HCT116 (cell line): ENCODE data around the gene HOXD8. TPM values are rescaled to one million over a fixed set of nuclear protein-coding genes. Genes with fewer than 3 reads are reported as not detected.

Experiments
- ATAC-seq: fragments of 200-7000 bp; cut with Tn5 transposase; 2 replicates; pipeline ENCODE4 v1.9.1; 2020; ENCODE audit warnings: mild to moderate bottlenecking, moderate library complexity
- BruUV-seq: library from RNA; stranded (reverse); fragments of 400-500 nt; replicated peaks from 2 replicates; lab custom pipeline; 2021; lab: Mats Ljungman, UMichigan
- CTCF ChIA-PET: fragments of 300-600 bp; sonication (Branson Sonifier 250); formaldehyde crosslinking; loops from one replicate; lab custom pipeline; 2021; ENCODE audit warnings: antibody characterized with exemption; lab: Charles Lee
- POLR2A ChIA-PET: fragments of 300-600, 350-600 bp; sonication (Branson Sonifier 250); formaldehyde crosslinking; loops from one replicate; lab custom pipeline; 2021; ENCODE audit warnings: antibody characterized with exemption; lab: Charles Lee
- RAD21 ChIA-PET, 2 experiments: fragments of 300-600 bp; sonication (Branson Sonifier 250); formaldehyde crosslinking; loops; one replicate each; lab custom pipeline; 2023; ENCODE audit warnings: low total read pairs in 2 of 2; ENCODE audit not compliant: uncharacterized antibody in 2 of 2, unreplicated experiment in 2 of 2, low non-redundant PET in 1 of 2; lab: Charles Lee
- DNase-seq: peaks from one replicate; pipeline ENCODE4 v3.0.0-alpha.2; 2010; ENCODE audit warnings: low read depth, low spot score
- H2AFZ ChIP-seq: fragments of 200-600 bp; shearing (Covaris generic), sonication (generic); 2 replicates; pipeline ENCODE4 v1.6.1; 2017; ENCODE audit warnings: low read depth, mixed run types, mixed read lengths, antibody characterized with exemption, low read length; ENCODE audit not compliant: poor library complexity, severe bottlenecking
- H3K27ac ChIP-seq: 2 replicates; pipeline ENCODE4 v1.5.1; 2012; ENCODE audit warnings: low read depth, low read length
- H3K27me3 ChIP-seq: fragments of 200-600 bp; sonication (generic); 2 replicates; pipeline ENCODE4 v1.6.1; 2016; ENCODE audit warnings: mixed run types, low read length, mixed read lengths; ENCODE audit not compliant: insufficient read depth
- H3K36me3 ChIP-seq, 2 experiments: fragments of 200-500 bp in 1 of 2; fragments of 200-600 bp in 1 of 2; sonication (Bioruptor generic) in 1 of 2; sonication (generic) in 1 of 2; 2 replicates each; pipeline versions ENCODE4 v1.5.1 to v1.6.1; 2014 to 2016; ENCODE audit warnings: low read length in 2 of 2, inconsistent platforms in 1 of 2, mixed read lengths in 1 of 2, mixed run types in 1 of 2; ENCODE audit not compliant: insufficient read depth in 2 of 2, control insufficient read depth in 1 of 2
- H3K4me1 ChIP-seq, 2 experiments: fragments of 200-600 bp in 1 of 2; sonication (generic) in 1 of 2; 2 replicates each; pipeline versions ENCODE4 v1.5.1 to v1.6.1; 2012 to 2017; ENCODE audit warnings: low read length in 2 of 2, inconsistent platforms in 1 of 2, mild to moderate bottlenecking in 1 of 2, mixed read lengths in 1 of 2, mixed run types in 1 of 2, moderate library complexity in 1 of 2; ENCODE audit not compliant: insufficient read depth in 2 of 2, control insufficient read depth in 1 of 2
- H3K4me2 ChIP-seq: fragments of 200-600 bp; sonication (generic); 2 replicates; pipeline ENCODE4 v1.6.1; 2017; ENCODE audit warnings: mixed run types, low read length, mixed read lengths
- H3K4me3 ChIP-seq, 2 experiments: fragments of 200-600 bp in 1 of 2; sonication (generic) in 1 of 2; replicated peaks in 1 of 2; 2 replicates each; pipeline ENCODE4 v1.5.1; 2011 to 2016; ENCODE audit warnings: low read length in 2 of 2, control low read depth in 1 of 2, low read depth in 1 of 2, mild to moderate bottlenecking in 1 of 2, mixed read lengths in 1 of 2, mixed run types in 1 of 2
- H3K79me2 ChIP-seq: fragments of 200-600 bp; sonication (generic); 2 replicates; pipeline ENCODE4 v1.6.1; 2017; ENCODE audit warnings: mild to moderate bottlenecking, mixed run types, low read length, moderate library complexity, mixed read lengths; ENCODE audit not compliant: insufficient read depth
- H3K9ac ChIP-seq: fragments of 200-600 bp; sonication (generic); 2 replicates; pipeline ENCODE4 v1.6.1; 2016; ENCODE audit warnings: low read length, mixed read lengths
- H3K9me2 ChIP-seq: fragments of 200-600 bp; sonication (generic), shearing (Covaris generic); 2 replicates; pipeline ENCODE4 v1.6.1; 2017; ENCODE audit warnings: mixed run types, mild to moderate bottlenecking, moderate library complexity; ENCODE audit not compliant: insufficient read depth
- H3K9me3 ChIP-seq, 2 experiments: fragments of 200-500 bp in 1 of 2; fragments of 200-600 bp in 1 of 2; sonication (Bioruptor generic) in 1 of 2; sonication (generic) in 1 of 2; 2 replicates each; pipeline ENCODE4 v1.6.1; 2014 to 2017; ENCODE audit warnings: low read length in 2 of 2, mixed read lengths in 2 of 2, inconsistent platforms in 1 of 2, low read depth in 1 of 2, mild to moderate bottlenecking in 1 of 2, mixed run types in 1 of 2, moderate library complexity in 1 of 2; ENCODE audit not compliant: control insufficient read depth in 1 of 2, insufficient read depth in 1 of 2
- H4K20me1 ChIP-seq: fragments of 200-600 bp; sonication (generic), shearing (Covaris generic); 2 replicates; pipeline ENCODE4 v1.6.1; 2017; ENCODE audit warnings: mixed run types, mild to moderate bottlenecking, moderate library complexity; ENCODE audit not compliant: insufficient read depth
- EZH2 ChIP-seq: fragments of 200-600 bp; sonication (generic); IDR thresholded peaks from 2 replicates; pipeline ENCODE4 v1.6.1; 2017; ENCODE audit warnings: antibody characterized with exemption, mixed run types
- EZH2phosphoT487 ChIP-seq: fragments of 200-600 bp; IDR thresholded peaks from 2 replicates; pipeline ENCODE4 v1.6.1; 2018; ENCODE audit warnings: antibody characterized with exemption, borderline replicate concordance
- SIN3A ChIP-seq: IDR thresholded peaks from 2 replicates; pipeline ENCODE4 v1.6.1; 2012; ENCODE audit warnings: low read depth
- TCF7L2 ChIP-seq: IDR thresholded peaks from 2 replicates; pipeline ENCODE4 v1.7.0; 2011; ENCODE audit warnings: borderline replicate concordance, inconsistent platforms; ENCODE audit not compliant: insufficient read depth, insufficient read length; ENCODE audit errors: extremely low read depth
- YY1 ChIP-seq: IDR thresholded peaks from 2 replicates; pipeline ENCODE4 v1.6.1; 2011; ENCODE audit warnings: low read length, low read depth, moderate library complexity, mild to moderate bottlenecking; ENCODE audit not compliant: insufficient replicate concordance; ENCODE audit errors: extremely low read depth
- ZFX ChIP-seq: fragments of 450-650 bp; IDR thresholded peaks from 2 replicates; pipeline ENCODE4 v1.6.1; 2017
- intact Hi-C: fragments of 100-400 bp; cut with micrococcal nuclease; formaldehyde crosslinking; loops from 2 replicates; pipeline ENCODE4 v1.10.0; 2022
- total RNA-seq: library from RNA; stranded (reverse); gene quantifications from one replicate; pipeline ENCODE4 v1.2.1, GENCODE V29; 2021; ENCODE audit not compliant: unreplicated experiment
- TF ChIP-seq, protein P1 (sequence below): IDR thresholded peaks from 2 replicates; pipeline ENCODE4 v1.6.1; 2012
- TF ChIP-seq, protein P2 (sequence below): IDR thresholded peaks from 2 replicates; pipeline ENCODE4 v1.6.1; 2012; ENCODE audit warnings: low read depth
- TF ChIP-seq, protein P3 (sequence below): IDR thresholded peaks from 2 replicates; pipeline ENCODE4 v1.6.1; 2011; ENCODE audit warnings: mild to moderate bottlenecking, low read length, moderate library complexity; ENCODE audit not compliant: insufficient replicate concordance; ENCODE audit errors: extremely low read depth
- TF ChIP-seq, protein P4 (sequence below): IDR thresholded peaks from 2 replicates; pipeline ENCODE4 v1.6.1; 2012

HOXD8 gene
- total RNA-seq, 1 experiment from 2014 or later, result 6.0 TPM

DNA sequence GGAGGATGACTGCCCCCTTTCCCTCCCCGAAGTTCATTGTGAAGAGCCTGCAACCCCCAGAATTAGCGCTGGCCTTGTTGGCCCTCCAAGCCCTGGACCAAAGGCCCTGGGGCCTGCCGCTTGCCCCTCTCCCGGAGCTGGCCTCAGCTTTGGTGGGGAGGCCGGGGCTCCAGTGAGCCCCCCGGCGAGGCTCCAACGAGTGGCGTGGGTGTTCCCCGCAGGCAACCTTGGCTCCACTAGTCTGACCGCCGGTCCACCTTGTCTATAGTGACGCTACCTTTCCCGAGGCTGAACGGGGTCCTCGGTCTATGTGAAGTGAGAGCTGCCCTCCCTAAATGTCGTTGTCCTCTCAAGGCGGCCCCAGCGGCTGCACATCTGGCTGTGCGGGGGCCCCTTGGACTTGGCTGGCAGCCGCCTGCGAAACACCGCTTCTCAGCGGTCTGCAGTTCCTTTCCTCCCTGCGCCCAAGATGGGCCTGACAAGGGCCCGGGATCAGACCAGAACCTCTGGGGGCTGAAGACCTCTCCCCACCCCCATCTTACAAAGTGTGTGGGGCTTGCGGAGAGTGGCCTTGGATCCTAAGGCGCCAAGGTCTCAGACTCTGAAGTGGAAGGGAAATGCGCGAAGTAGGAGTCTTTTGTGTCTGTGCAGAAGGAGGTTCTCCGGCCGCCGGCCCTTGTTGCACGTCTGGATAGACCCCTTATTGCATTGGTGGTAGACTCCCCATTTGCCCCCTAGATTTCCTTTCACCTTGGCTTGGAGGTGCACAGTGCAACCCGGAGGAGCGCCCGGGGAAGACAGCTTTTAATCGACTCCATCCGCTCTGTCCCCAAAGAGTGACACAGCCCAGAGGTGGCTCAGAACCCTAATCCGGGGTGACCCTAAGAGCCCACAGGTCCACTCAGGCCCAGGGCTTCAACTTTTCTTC, 16.9 kb upstream of the HOXD8 start (continued):
- no peak for TF ChIP-seq YY1
- no peak for TF ChIP-seq TCF7L2
- TF ChIP-seq, protein P1, sequence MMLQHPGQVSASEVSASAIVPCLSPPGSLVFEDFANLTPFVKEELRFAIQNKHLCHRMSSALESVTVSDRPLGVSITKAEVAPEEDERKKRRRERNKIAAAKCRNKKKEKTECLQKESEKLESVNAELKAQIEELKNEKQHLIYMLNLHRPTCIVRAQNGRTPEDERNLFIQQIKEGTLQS, result no peak
- TF ChIP-seq, protein P2, sequence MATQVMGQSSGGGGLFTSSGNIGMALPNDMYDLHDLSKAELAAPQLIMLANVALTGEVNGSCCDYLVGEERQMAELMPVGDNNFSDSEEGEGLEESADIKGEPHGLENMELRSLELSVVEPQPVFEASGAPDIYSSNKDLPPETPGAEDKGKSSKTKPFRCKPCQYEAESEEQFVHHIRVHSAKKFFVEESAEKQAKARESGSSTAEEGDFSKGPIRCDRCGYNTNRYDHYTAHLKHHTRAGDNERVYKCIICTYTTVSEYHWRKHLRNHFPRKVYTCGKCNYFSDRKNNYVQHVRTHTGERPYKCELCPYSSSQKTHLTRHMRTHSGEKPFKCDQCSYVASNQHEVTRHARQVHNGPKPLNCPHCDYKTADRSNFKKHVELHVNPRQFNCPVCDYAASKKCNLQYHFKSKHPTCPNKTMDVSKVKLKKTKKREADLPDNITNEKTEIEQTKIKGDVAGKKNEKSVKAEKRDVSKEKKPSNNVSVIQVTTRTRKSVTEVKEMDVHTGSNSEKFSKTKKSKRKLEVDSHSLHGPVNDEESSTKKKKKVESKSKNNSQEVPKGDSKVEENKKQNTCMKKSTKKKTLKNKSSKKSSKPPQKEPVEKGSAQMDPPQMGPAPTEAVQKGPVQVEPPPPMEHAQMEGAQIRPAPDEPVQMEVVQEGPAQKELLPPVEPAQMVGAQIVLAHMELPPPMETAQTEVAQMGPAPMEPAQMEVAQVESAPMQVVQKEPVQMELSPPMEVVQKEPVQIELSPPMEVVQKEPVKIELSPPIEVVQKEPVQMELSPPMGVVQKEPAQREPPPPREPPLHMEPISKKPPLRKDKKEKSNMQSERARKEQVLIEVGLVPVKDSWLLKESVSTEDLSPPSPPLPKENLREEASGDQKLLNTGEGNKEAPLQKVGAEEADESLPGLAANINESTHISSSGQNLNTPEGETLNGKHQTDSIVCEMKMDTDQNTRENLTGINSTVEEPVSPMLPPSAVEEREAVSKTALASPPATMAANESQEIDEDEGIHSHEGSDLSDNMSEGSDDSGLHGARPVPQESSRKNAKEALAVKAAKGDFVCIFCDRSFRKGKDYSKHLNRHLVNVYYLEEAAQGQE, result no peak
- TF ChIP-seq, all 23 proteins: peak for 0

DNA sequence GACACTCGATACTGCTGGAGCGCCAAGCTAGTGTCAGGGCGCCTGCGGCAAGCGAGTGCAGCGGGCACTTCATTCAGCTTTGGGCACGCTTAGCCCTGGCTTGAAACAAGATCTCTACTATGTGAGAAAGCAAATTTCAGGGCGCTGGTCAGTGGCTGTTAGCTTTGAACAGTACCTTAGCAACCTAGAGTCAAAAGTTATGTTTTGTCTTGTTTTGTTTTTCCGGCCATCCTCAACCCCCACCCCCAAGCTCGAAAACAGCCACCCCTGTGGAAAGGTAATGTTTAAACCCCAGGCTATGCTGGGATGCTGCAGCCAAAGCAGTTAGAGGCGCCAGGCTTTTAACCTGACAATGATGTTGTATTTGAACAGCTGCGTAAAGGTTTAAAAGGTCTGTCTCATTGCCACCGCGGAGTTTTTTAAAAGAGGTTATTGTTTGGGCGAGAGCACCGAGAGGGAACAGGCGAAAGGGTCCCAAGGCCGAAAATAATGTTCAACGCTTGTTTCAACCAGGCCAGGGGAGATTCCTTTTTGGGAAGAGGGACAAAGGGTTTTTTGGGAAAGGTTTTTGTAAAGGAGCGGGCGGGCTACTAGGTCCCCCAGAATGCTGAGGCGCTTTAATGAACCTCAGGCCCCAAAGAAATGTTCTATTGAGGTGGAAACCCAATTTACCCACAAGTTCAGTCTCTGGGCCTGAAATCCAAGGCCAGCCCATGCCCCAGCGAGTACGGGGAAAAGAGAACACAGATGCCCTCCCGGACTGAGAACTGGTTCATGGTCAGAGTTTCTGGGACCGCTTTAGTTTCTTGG, 15.2 kb upstream of the HOXD8 start:
- no peaks in the 10 kb centered on the region for H4K20me1 ChIP-seq
- no peaks in the 10 kb centered on the region for H3K36me3 ChIP-seq
- no peak for DNase-seq
- CTCF ChIA-PET, result no interaction called here
- no peaks in the 10 kb centered on the region for H3K9me2 ChIP-seq
- H3K4me3 ChIP-seq, result no peak overlapping the region
- ATAC-seq, result no peak
- no peaks in the 10 kb centered on the region for H3K9me3 ChIP-seq
- no peak overlapping the region for H3K4me2 ChIP-seq
- H2AFZ ChIP-seq, result no peak overlapping the region
- RAD21 ChIA-PET, result no interaction called here
- intact Hi-C loops, result no loop called here
- H3K79me2 ChIP-seq, result no peaks in the 10 kb centered on the region
- H3K27me3 ChIP-seq, result no peaks in the 10 kb centered on the region
- H3K9ac ChIP-seq, result no peak overlapping the region
- POLR2A ChIA-PET, result no interaction called here
- no peak overlapping the region for H3K27ac ChIP-seq
- no TSS peak for BruUV-seq
- H3K4me1 ChIP-seq, result peaks cover 0 to 12% of the 10 kb centered on the region in 2 experiments; a peak in 1 of 4 replicates
- TF ChIP-seq, protein P3, sequence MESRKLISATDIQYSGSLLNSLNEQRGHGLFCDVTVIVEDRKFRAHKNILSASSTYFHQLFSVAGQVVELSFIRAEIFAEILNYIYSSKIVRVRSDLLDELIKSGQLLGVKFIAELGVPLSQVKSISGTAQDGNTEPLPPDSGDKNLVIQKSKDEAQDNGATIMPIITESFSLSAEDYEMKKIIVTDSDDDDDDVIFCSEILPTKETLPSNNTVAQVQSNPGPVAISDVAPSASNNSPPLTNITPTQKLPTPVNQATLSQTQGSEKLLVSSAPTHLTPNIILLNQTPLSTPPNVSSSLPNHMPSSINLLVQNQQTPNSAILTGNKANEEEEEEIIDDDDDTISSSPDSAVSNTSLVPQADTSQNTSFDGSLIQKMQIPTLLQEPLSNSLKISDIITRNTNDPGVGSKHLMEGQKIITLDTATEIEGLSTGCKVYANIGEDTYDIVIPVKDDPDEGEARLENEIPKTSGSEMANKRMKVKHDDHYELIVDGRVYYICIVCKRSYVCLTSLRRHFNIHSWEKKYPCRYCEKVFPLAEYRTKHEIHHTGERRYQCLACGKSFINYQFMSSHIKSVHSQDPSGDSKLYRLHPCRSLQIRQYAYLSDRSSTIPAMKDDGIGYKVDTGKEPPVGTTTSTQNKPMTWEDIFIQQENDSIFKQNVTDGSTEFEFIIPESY, result no peak
- TF ChIP-seq EZH2phosphoT487 (no peak), SIN3A (no peak), EZH2 (no peak), ZFX (no peak)
- TF ChIP-seq, protein P2, result no peak
- TF ChIP-seq, protein P4, sequence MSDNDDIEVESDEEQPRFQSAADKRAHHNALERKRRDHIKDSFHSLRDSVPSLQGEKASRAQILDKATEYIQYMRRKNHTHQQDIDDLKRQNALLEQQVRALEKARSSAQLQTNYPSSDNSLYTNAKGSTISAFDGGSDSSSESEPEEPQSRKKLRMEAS, result no peak
